Uterus (tissue), 4 donors: ENCODE results near the gene CHMP1B. TPM values are rescaled to one million over a fixed set of nuclear protein-coding genes. Genes with fewer than 3 reads are reported as not detected.

Experiments
- DNase-seq, 2 donors: peaks; one replicate each; pipeline ENCODE4 v3.0.0-alpha.2; 2019 to 2020
- H3K27ac ChIP-seq, 2 donors: fragments of 200-600 bp; sonication (generic); 1 replicate in 1 of 2; 2 replicates in 1 of 2; pipeline ENCODE4 v1.5.1; 2016 to 2018
- H3K27me3 ChIP-seq, 2 donors: fragments of 200-600 bp; sonication (generic); one replicate each; pipeline ENCODE4 v1.5.1; 2018 to 2019; ENCODE audit warnings: control low read depth in 1 of 2
- H3K36me3 ChIP-seq, 2 donors: fragments of 200-600 bp; sonication (generic); one replicate each; pipeline ENCODE4 v1.5.1; 2019; ENCODE audit warnings: control low read depth in 1 of 2
- H3K4me1 ChIP-seq, 2 donors: fragments of 200-600 bp; sonication (generic); one replicate each; pipeline ENCODE4 v1.5.1; 2018 to 2019; ENCODE audit warnings: control low read depth in 1 of 2
- H3K4me3 ChIP-seq, 2 donors: fragments of 200-600 bp; sonication (generic); 1 replicate in 1 of 2; 2 replicates in 1 of 2; pipeline ENCODE4 v1.5.1; 2018 to 2019; ENCODE audit warnings: mild to moderate bottlenecking in 1 of 2
- H3K9me3 ChIP-seq, 2 donors: fragments of 200-600 bp; sonication (generic); one replicate each; pipeline ENCODE4 v1.5.1; 2019; ENCODE audit warnings: control low read depth in 1 of 2
- POLR2A ChIP-seq, 2 donors: fragments of 450-650 bp; IDR thresholded peaks; one replicate each; pipeline ENCODE4 v1.6.1; 2016; ENCODE audit warnings: antibody characterized with exemption in 2 of 2, mild to moderate bottlenecking in 1 of 2, moderate library complexity in 1 of 2
- intact Hi-C: fragments of 100-400 bp; cut with DNase I; formaldehyde crosslinking; loops from one replicate; pipeline ENCODE4 v1.15.1; 2023; ENCODE audit warnings: low total_unique reads
- total RNA-seq, 4 donors: library from RNA; depleted of rRNA in 3 of 4; stranded (reverse); fragments of >200 nt in 3 of 4; gene quantifications; one replicate each; pipeline versions ENCODE4 v1.1.0 to v1.2.4, GENCODE V29; 2014 to 2023
- TF ChIP-seq, protein P1 (sequence below), 4 experiments: fragments of 200-600 bp in 2 of 4; fragments of 450-650 bp in 2 of 4; sonication (generic) in 2 of 4; IDR thresholded peaks; one replicate each; pipeline ENCODE4 v1.5.1; 2016 to 2019; ENCODE audit warnings: antibody characterized with exemption in 4 of 4, mild to moderate bottlenecking in 2 of 4, moderate library complexity in 1 of 4
- donor health status: DM: yes; HTN: yes; CAD: no.

The CHMP1B gene
- total RNA-seq, 4 donors from 2014 or later: 8.2 to 65.0 (median 17.5) TPM

DNA sequence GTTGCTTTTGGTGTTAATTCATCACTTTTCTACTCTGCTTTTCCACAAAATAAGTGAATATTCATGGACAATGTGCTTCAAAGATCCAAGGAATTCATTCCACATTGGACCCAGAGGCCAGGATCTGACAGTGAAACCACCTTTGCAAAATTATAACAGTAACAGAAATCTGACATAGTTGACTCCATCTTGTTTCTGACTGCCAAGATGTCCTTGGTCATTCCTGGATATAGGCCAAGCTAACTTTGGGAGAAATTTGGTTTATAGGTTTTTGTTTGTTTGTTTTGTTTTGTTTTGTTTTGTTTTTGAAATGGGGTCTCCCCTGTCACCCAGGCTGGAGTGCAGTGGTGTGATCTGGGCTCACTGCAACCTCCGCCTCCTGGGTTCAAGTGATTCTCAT lies 46.6 kb downstream of the CHMP1B start:
- Histone ChIP-seq H3K27me3 (no peaks in the 10 kb centered on the region), H3K9me3 (no peaks in the 10 kb centered on the region), H3K27ac (no peak overlapping the region), H3K36me3 (no peaks in the 10 kb centered on the region), H3K4me1 (no peaks in the 10 kb centered on the region), H3K4me3 (no peak overlapping the region)
- intact Hi-C loops: no loop called here
- no peak for DNase-seq
- no peak for TF ChIP-seq POLR2A (IDR thresholded peaks at IDR 0.05)
- TF ChIP-seq, protein P1, sequence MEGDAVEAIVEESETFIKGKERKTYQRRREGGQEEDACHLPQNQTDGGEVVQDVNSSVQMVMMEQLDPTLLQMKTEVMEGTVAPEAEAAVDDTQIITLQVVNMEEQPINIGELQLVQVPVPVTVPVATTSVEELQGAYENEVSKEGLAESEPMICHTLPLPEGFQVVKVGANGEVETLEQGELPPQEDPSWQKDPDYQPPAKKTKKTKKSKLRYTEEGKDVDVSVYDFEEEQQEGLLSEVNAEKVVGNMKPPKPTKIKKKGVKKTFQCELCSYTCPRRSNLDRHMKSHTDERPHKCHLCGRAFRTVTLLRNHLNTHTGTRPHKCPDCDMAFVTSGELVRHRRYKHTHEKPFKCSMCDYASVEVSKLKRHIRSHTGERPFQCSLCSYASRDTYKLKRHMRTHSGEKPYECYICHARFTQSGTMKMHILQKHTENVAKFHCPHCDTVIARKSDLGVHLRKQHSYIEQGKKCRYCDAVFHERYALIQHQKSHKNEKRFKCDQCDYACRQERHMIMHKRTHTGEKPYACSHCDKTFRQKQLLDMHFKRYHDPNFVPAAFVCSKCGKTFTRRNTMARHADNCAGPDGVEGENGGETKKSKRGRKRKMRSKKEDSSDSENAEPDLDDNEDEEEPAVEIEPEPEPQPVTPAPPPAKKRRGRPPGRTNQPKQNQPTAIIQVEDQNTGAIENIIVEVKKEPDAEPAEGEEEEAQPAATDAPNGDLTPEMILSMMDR (IDR thresholded peaks at IDR 0.05): no peak

DNA sequence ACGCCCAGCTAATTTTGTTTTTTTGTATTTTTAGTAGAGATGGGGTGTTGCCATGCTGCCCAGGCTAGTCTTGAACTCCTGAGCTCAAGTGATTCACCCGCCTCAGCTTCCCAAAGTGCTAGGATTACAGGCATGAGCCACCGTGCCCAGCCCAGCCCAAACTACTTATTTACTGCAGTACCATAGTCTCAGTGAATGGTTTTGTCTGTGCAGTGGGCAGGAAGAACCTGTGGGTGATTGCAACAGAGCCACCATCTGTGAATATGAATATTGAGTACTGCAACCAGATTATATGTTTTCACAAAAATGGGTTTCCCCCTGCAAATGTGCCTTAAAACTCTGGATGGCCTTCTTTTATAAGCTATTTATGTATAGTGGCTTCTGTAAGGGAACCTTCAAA lies 47.9 kb downstream of the CHMP1B start:
- no peaks in the 10 kb centered on the region for H3K36me3 ChIP-seq
- H3K4me3 ChIP-seq: no peak overlapping the region
- no peaks in the 10 kb centered on the region for H3K9me3 ChIP-seq
- H3K27me3 ChIP-seq: no peaks in the 10 kb centered on the region
- H3K27ac ChIP-seq: no peak overlapping the region
- H3K4me1 ChIP-seq: no peaks in the 10 kb centered on the region
- TF ChIP-seq, protein P1 (IDR thresholded peaks at IDR 0.05): no peak
- TF ChIP-seq POLR2A (IDR thresholded peaks at IDR 0.05): no peak
- DNase-seq: no peak
- intact Hi-C loops: no loop called here

DNA sequence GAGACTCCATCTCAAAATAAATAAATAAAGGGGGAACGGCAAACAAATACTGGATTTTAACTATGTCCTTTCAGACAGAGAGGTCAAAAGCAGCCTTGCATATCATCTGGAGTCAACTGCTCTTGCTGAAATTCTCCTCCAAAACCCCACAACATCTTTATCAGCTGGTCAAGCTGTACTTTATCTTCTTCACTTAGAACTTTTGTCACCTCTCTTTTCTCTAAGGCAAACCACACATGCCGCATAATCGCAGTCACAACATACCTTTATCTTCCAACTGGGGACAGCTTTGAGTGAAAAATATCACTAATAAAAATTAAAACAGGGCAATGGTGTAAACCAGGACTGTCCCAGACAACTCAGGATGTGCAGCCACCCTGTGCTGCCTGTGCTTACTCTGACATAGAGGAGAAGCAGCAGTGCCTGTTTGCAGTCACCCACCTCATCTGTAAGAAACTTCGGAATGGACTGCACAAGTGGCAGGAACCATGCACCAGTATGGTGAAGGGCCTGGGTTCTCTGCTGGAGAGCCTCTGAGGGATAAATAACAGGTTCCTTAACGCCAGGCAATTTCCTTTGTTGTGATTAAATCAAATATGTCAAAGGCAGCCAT lies 50.7 kb downstream of the CHMP1B start:
- no peak for TF ChIP-seq POLR2A (IDR thresholded peaks at IDR 0.05)
- TF ChIP-seq, protein P1 (IDR thresholded peaks at IDR 0.05): no peak
- H3K36me3 ChIP-seq: no peaks in the 10 kb centered on the region
- no peaks in the 10 kb centered on the region for H3K4me1 ChIP-seq
- intact Hi-C loops: no loop called here
- no peaks in the 10 kb centered on the region for H3K27me3 ChIP-seq
- H3K27ac ChIP-seq: no peak overlapping the region
- H3K4me3 ChIP-seq: no peak overlapping the region
- H3K9me3 ChIP-seq: no peaks in the 10 kb centered on the region
- DNase-seq: no peak

GRCh38 chr18:11902522-11903292 lies 51.5 kb downstream of the CHMP1B start:
- no peak overlapping the region for H3K4me3 ChIP-seq
- no peaks in the 10 kb centered on the region for H3K9me3 ChIP-seq
- DNase-seq: no peak
- peaks cover 0 to 5% of the 10 kb centered on the region in 2 donors for H3K4me1 ChIP-seq
- H3K27ac ChIP-seq: no peak overlapping the region
- TF ChIP-seq, protein P1 (IDR thresholded peaks at IDR 0.05): no peak
- no peak for TF ChIP-seq POLR2A (IDR thresholded peaks at IDR 0.05)
- intact Hi-C loops: no loop called here
- no peaks in the 10 kb centered on the region for H3K27me3 ChIP-seq
- H3K36me3 ChIP-seq: no peaks in the 10 kb centered on the region

Other genes with a start within 250 kb of the CHMP1B start
- not detected for gene SLC35G4, start 241.8 kb upstream of the CHMP1B start, total RNA-seq
- 10 to 100 TPM in 3 of 4 donors, 1 to 10 TPM in 1; 4.6 to 20.2 (median 13.8) TPM for gene GNAL, start 162.1 kb upstream of the CHMP1B start, total RNA-seq
- 10 to 100 TPM; 13.6 to 40.9 (median 29.5) TPM for gene MPPE1, start 56.9 kb downstream of the CHMP1B start, total RNA-seq
- 10 to 100 TPM; 28.5 to 61.7 (median 31.6) TPM for gene IMPA2, start 130.1 kb downstream of the CHMP1B start, total RNA-seq
- under 1 TPM in 2 of 4 donors, not detected in 2; 0.07 to 0.18 TPM for gene ANKRD62, start 242.4 kb downstream of the CHMP1B start, total RNA-seq